NT2/D1 (cell line): ENCODE measurements around the gene RHOA.

ENCODE experiments used
- SUZ12 ChIP-seq: IDR thresholded peaks from 2 replicates; pipeline ENCODE4 v1.6.1; 2011; ENCODE audit not compliant: insufficient read length, insufficient read depth; ENCODE audit errors: extremely low read depth
- YY1 ChIP-seq: IDR thresholded peaks from 2 replicates; pipeline ENCODE4 v1.6.1; 2011; ENCODE audit not compliant: insufficient read length, insufficient read depth
- ZNF274 ChIP-seq: IDR thresholded peaks from 2 replicates; pipeline ENCODE4 v1.6.1; 2011; ENCODE audit warnings: mild to moderate bottlenecking, low read depth, low read length

- TF ChIP-seq YY1 (no peak), ZNF274 (no peak), SUZ12 (no peak)
Measured at GRCh38 chr3:49428752-49429080, 16.9 kb upstream of the RHOA start.
